NCI-H82 treated with DMSO at 0.1 percent for 48 hours (cell line): ENCODE measurements around the gene MYO1D.
"Not testable (repeated sequence)": the region's sequence is repeated elsewhere in the genome, so short reads cannot be mapped to it uniquely, and the experiment has no call there.

ENCODE experiments used
- DNase-seq: peaks from one replicate; lab custom pipeline; 2025; ENCODE audit not compliant: unreplicated experiment; lab: John Stamatoyannopoulos, UW

Gene MYO1D

GRCh38 chr17:32821987-32822934 lies 54.7 kb downstream of the MYO1D start:
- DNase-seq, result not testable (repeated sequence)

- DNase-seq, result no peak
These were observed 56.5 kb downstream of the MYO1D start for GRCh38 chr17:32820440-32820839.

- DNase-seq, result no peak
These were observed 57.1 kb downstream of the MYO1D start for GRCh38 chr17:32819787-32820186.

GRCh38 chr17:32819035-32819434 lies 57.9 kb downstream of the MYO1D start:
- DNase-seq, result no peak

GRCh38 chr17:32815460-32815859 lies 61.5 kb downstream of the MYO1D start:
- DNase-seq, result no peak

GRCh38 chr17:32814836-32815235 lies 62.1 kb downstream of the MYO1D start:
- no peak for DNase-seq

GRCh38 chr17:32813021-32813420 lies 63.9 kb downstream of the MYO1D start:
- DNase-seq, result no peak

GRCh38 chr17:32810690-32811089 lies 66.2 kb downstream of the MYO1D start:
- DNase-seq, result no peak

- no peak for DNase-seq
These were observed 69.3 kb downstream of the MYO1D start for GRCh38 chr17:32807577-32807976.

- DNase-seq, result no peak
These were observed 70.3 kb downstream of the MYO1D start for GRCh38 chr17:32806646-32807045.

- DNase-seq, result no peak
These were observed 71.6 kb downstream of the MYO1D start for GRCh38 chr17:32805029-32805976.

- no peak for DNase-seq
These were observed 73.4 kb downstream of the MYO1D start for GRCh38 chr17:32803544-32803943.

GRCh38 chr17:32802306-32802705 lies 74.6 kb downstream of the MYO1D start:
- DNase-seq, result no peak

- DNase-seq, result no peak
These were observed 75.3 kb downstream of the MYO1D start for GRCh38 chr17:32801641-32802040.

- no peak for DNase-seq
These were observed 75.7 kb downstream of the MYO1D start for GRCh38 chr17:32801193-32801592.

GRCh38 chr17:32798938-32799337 lies 78.0 kb downstream of the MYO1D start:
- DNase-seq, result no peak

- DNase-seq, result no peak
These were observed 81.5 kb downstream of the MYO1D start for GRCh38 chr17:32795339-32795979.

GRCh38 chr17:32794533-32795246 lies 82.2 kb downstream of the MYO1D start:
- DNase-seq, result no peak

- no peak for DNase-seq
These were observed 83.1 kb downstream of the MYO1D start for GRCh38 chr17:32793841-32794240.

GRCh38 chr17:32792207-32792606 lies 84.7 kb downstream of the MYO1D start:
- DNase-seq, result no peak

GRCh38 chr17:32786169-32786568 lies 90.8 kb downstream of the MYO1D start:
- DNase-seq, result no peak
